ENCODE data around the gene GCM1.

DNA sequence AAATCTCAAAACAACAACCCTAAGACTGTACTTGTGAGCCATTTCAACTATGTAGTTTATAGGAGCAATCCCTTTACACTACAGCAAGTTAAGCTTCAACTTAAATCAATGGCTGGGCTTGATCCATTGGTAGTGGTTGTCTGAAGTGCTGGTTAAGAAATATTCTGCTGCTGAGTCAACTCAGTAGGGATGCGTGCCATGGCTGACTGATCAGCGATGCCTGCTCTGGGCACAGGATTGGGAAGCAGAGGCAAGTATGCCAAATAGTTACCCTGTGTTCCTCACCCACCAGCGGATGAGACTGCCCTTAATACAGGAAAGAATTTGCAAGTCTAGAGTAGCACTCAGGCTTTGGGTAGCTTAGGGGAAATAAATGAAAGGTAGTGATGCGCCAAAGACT is 41.5 kb downstream of the GCM1 start:
- TF ChIP-seq CTCF (IDR thresholded peaks at IDR 0.05) = no peak
- no peak for TF ChIP-seq POLR2A (IDR thresholded peaks at IDR 0.05)

All from uterus (tissue), 2 donors.